Loucy (cell line): Measurements from ENCODE around the gene GTF2IRD1.
"Not testable (repeated sequence)": the region's sequence is repeated elsewhere in the genome, so short reads cannot be mapped to it uniquely, and the experiment has no call there.

Source experiments
- CTCF ChIP-seq: fragments of 200-600 bp; sonication (generic); conservative IDR thresholded peaks from 2 replicates; pipeline ENCODE4 v1.5.1; 2014; ENCODE audit warnings: mild to moderate bottlenecking, antibody characterized with exemption, low read length
- EZH2phosphoT487 ChIP-seq: fragments of 200-600 bp; IDR thresholded peaks from 2 replicates; pipeline ENCODE4 v1.6.1; 2018; ENCODE audit warnings: antibody characterized with exemption, mild to moderate bottlenecking, moderate library complexity, borderline replicate concordance

GRCh38 chr7:74414595-74415333 is 38.9 kb upstream of the GTF2IRD1 start:
- not testable (repeated sequence) for TF ChIP-seq CTCF, EZH2phosphoT487
